SK-N-SH (cell line): ENCODE measurements around the gene CHD2. TPM values are rescaled to one million over a fixed set of nuclear protein-coding genes. Genes with fewer than 3 reads are reported as not detected.

Experiments used
- CTCF ChIA-PET: fragments of 300-600, 350-600 bp; formaldehyde crosslinking; extraction: SDS; loops from one replicate; lab custom pipeline; 2021; lab: Yijun Ruan, JAX
- POLR2A ChIA-PET: fragments of 350-600 bp; sonication (Branson Sonifier 250); formaldehyde crosslinking; extraction: SDS; loops from one replicate; lab custom pipeline; 2020; ENCODE audit warnings: antibody characterized with exemption, inconsistent platforms; lab: Yijun Ruan, JAX
- DNase-seq: peaks from one replicate; pipeline ENCODE4 v3.0.0; 2012
- H2AFZ ChIP-seq: fragments of 200-600 bp; sonication (generic); 2 replicates; pipeline ENCODE4 v1.8.1; 2016; ENCODE audit warnings: antibody characterized with exemption, mild to moderate bottlenecking, low read depth
- H3F3A ChIP-seq: fragments of 200-600 bp; sonication (generic); replicated peaks from 2 replicates; pipeline ENCODE3; 2016; ENCODE audit warnings: antibody characterized with exemption, mild to moderate bottlenecking; ENCODE audit not compliant: insufficient read depth
- H3K27ac ChIP-seq, 2 experiments: fragments of 200-500 bp in 1 of 2; fragments of 200-600 bp in 1 of 2; sonication (Bioruptor generic) in 1 of 2; sonication (generic), shearing (Covaris generic) in 1 of 2; 2 replicates each; pipeline versions ENCODE4 v1.5.1 to v1.6.1; 2014 to 2016; ENCODE audit warnings: low read depth in 2 of 2, inconsistent platforms in 1 of 2, low read length in 1 of 2, mild to moderate bottlenecking in 1 of 2, mixed read lengths in 1 of 2
- H3K27me3 ChIP-seq: fragments of 200-600 bp; sonication (generic), shearing (Covaris generic); 2 replicates; pipeline ENCODE4 v1.6.1; 2016; ENCODE audit warnings: mixed run types; ENCODE audit not compliant: insufficient read depth
- H3K36me3 ChIP-seq, 2 experiments: fragments of 200-500 bp in 1 of 2; fragments of 200-600 bp in 1 of 2; sonication (Bioruptor generic) in 1 of 2; sonication (generic) in 1 of 2; replicated peaks in 1 of 2; 2 replicates each; pipeline versions ENCODE3 to v1.5.1; 2014 to 2016; ENCODE audit warnings: low read length in 1 of 2, mild to moderate bottlenecking in 1 of 2; ENCODE audit not compliant: insufficient read depth in 2 of 2, control insufficient read depth in 1 of 2
- H3K4me1 ChIP-seq, 2 experiments: fragments of 200-500 bp in 1 of 2; fragments of 200-600 bp in 1 of 2; sonication (Bioruptor generic) in 1 of 2; sonication (generic), shearing (Covaris generic) in 1 of 2; 2 replicates each; pipeline versions ENCODE4 v1.5.1 to v1.6.1; 2014 to 2016; ENCODE audit warnings: low read depth in 1 of 2, low read length in 1 of 2, mixed run types in 1 of 2; ENCODE audit not compliant: insufficient read depth in 2 of 2, control insufficient read depth in 1 of 2
- H3K4me2 ChIP-seq: fragments of 200-600 bp; sonication (generic), shearing (Covaris generic); 2 replicates; pipeline ENCODE4 v1.6.1; 2017; ENCODE audit warnings: mixed run types
- H3K4me3 ChIP-seq, 2 experiments: fragments of 200-500 bp in 1 of 2; fragments of 200-600 bp in 1 of 2; sonication (Bioruptor generic) in 1 of 2; sonication (generic), shearing (Covaris generic) in 1 of 2; 2 replicates each; pipeline versions ENCODE4 v1.5.1 to v1.8.1; 2014 to 2016; ENCODE audit warnings: low read depth in 2 of 2, inconsistent platforms in 1 of 2, low read length in 1 of 2, mild to moderate bottlenecking in 1 of 2, mixed read lengths in 1 of 2, moderate library complexity in 1 of 2
- H3K79me2 ChIP-seq: fragments of 200-600 bp; sonication (generic); 2 replicates; pipeline ENCODE4 v1.8.1; 2017; ENCODE audit warnings: mild to moderate bottlenecking; ENCODE audit not compliant: insufficient read depth
- H3K9ac ChIP-seq: fragments of 200-600 bp; sonication (generic); 2 replicates; pipeline ENCODE4 v1.6.1; 2017; ENCODE audit warnings: mixed run types
- H3K9me2 ChIP-seq: fragments of 200-600 bp; sonication (generic); 2 replicates; pipeline ENCODE4 v1.6.1; 2017; ENCODE audit warnings: mixed run types
- H3K9me3 ChIP-seq: fragments of 200-600 bp; sonication (generic); 2 replicates; pipeline ENCODE4 v1.6.1; 2017; ENCODE audit warnings: mixed run types, mild to moderate bottlenecking, moderate library complexity
- H4K20me1 ChIP-seq: fragments of 200-600 bp; sonication (generic); 2 replicates; pipeline ENCODE4 v1.6.1; 2017; ENCODE audit warnings: mild to moderate bottlenecking, mixed run types; ENCODE audit not compliant: insufficient read depth
- CHD2 ChIP-seq: fragments of 150-350 bp; IDR thresholded peaks from 2 replicates; pipeline ENCODE4 v1.6.1; 2018; ENCODE audit warnings: low read length; ENCODE audit not compliant: partially characterized antibody
- ELF1 ChIP-seq: IDR thresholded peaks from 2 replicates; pipeline ENCODE4 v1.4.0; 2012
- EP300 ChIP-seq, 2 experiments: IDR thresholded peaks; 2 replicates each; pipeline versions ENCODE4 v1.4.0 to v1.6.1; 2012; ENCODE audit warnings: borderline replicate concordance in 1 of 2, low read depth in 1 of 2, low read length in 1 of 2
- EZH2phosphoT487 ChIP-seq: fragments of 200-600 bp; sonication (generic); IDR thresholded peaks from 2 replicates; pipeline ENCODE4 v1.6.1; 2017; ENCODE audit warnings: low read depth, mixed run types, mild to moderate bottlenecking, antibody characterized with exemption, moderate library complexity, borderline replicate concordance
- FOXJ3 ChIP-seq: sonication (generic); formaldehyde crosslinking; IDR thresholded peaks from 2 replicates; pipeline ENCODE4 v1.5.1; 2020; ENCODE audit warnings: mild to moderate bottlenecking, missing genetic modification reagents
- FOXM1 ChIP-seq: IDR thresholded peaks from 2 replicates; pipeline ENCODE4 v1.4.0; 2012; ENCODE audit warnings: low read depth, mild to moderate bottlenecking
- GABPA ChIP-seq: IDR thresholded peaks from 2 replicates; pipeline ENCODE4 v1.4.0; 2012; ENCODE audit warnings: low read depth, mild to moderate bottlenecking
- JUND ChIP-seq: IDR thresholded peaks from 2 replicates; pipeline ENCODE4 v1.4.0; 2012
- MEF2A ChIP-seq: IDR thresholded peaks from 2 replicates; pipeline ENCODE4 v1.4.0; 2012; ENCODE audit warnings: low read depth, borderline replicate concordance
- NFIC ChIP-seq: IDR thresholded peaks from 2 replicates; pipeline ENCODE4 v1.4.0; 2012; ENCODE audit warnings: borderline replicate concordance
- NRF1 ChIP-seq: IDR thresholded peaks from 2 replicates; pipeline ENCODE4 v1.6.1; 2012; ENCODE audit warnings: low read depth, mild to moderate bottlenecking, low read length
- RAD21 ChIP-seq: IDR thresholded peaks from 2 replicates; pipeline ENCODE4 v1.6.1; 2012; ENCODE audit warnings: mild to moderate bottlenecking, low read length
- RCOR1 ChIP-seq: fragments of 150-350 bp; IDR thresholded peaks from 2 replicates; pipeline ENCODE4 v1.6.1; 2017; ENCODE audit warnings: antibody characterized with exemption, low read length
- RXRA ChIP-seq: IDR thresholded peaks from 2 replicates; pipeline ENCODE4 v1.4.0; 2012; ENCODE audit warnings: low read depth, mild to moderate bottlenecking, borderline replicate concordance
- TAF1 ChIP-seq: IDR thresholded peaks from 2 replicates; pipeline ENCODE4 v1.6.1; 2012; ENCODE audit warnings: low read depth, mild to moderate bottlenecking, low read length, moderate library complexity, borderline replicate concordance
- TCF12 ChIP-seq: IDR thresholded peaks from 2 replicates; pipeline ENCODE4 v1.4.0; 2012
- YY1 ChIP-seq: IDR thresholded peaks from 2 replicates; pipeline ENCODE4 v1.4.0; 2012; ENCODE audit warnings: low read depth, mild to moderate bottlenecking
- WGBS: methylation state at CpG from one replicate; pipeline ENCODE4 v1.1.6; 2017; ENCODE audit warnings: low lambda C conversion rate; 5-methylcytosine and 5-hydroxymethylcytosine counted together
- polyA plus RNA-seq, 3 experiments: library from polyadenylated mRNA; depleted of rRNA; stranded (reverse); fragments of >200 nt; gene quantifications; 2 replicates each; pipeline ENCODE4 v1.2.3, GENCODE V29; 2012
- TF ChIP-seq, protein P1 (sequence below): IDR thresholded peaks from 2 replicates; pipeline ENCODE4; 2012
- TF ChIP-seq, protein P2 (sequence below): fragments of 200-600 bp; sonication (generic); IDR thresholded peaks from 2 replicates; pipeline ENCODE4 v1.6.1; 2017; ENCODE audit warnings: antibody characterized with exemption, mild to moderate bottlenecking, moderate library complexity

Gene CHD2
- polyA plus RNA-seq, 1 of the 3 experiments (the other 2 are of a cell fraction): 25.3 TPM

DNA sequence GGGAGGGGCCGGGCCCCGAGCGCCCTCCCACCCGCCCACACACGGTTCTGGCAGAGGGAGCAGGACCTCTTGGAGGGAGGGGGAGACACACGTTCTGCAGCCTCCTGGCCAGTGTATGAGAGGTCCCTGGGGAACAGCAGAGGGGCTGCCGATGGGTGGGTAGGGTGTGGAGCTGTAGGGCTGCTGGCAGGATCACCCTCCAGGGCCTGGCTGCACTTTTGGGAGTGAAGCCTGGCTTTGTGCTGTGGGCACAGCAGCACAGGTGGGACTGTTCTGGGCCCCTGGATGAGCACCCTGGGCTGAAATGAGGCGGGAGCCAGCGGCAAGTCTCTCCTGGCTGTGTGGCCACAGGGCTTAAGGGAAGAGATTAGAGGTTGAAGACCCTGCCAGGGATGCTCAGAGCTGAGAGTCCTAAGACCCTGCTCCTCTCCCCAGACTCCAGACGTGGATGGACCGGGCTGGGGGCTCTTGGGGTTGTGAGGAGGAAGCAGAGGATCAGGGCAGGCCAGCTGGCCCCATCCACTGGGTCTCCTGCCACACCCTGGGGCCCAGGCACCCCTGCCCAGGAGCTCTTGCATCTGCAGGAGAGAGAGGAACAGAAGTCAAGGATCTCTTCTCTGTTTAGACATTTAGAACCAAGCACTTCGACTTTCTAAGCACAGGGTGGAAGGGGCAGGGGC, 143.6 kb downstream of the CHD2 start:
- no peaks in the 10 kb centered on the region for H3F3A ChIP-seq
- H3K4me1 ChIP-seq: no peaks in the 10 kb centered on the region
- no peaks in the 10 kb centered on the region for H3K9me3 ChIP-seq
- POLR2A ChIA-PET: no interaction called here
- no peaks in the 10 kb centered on the region for H3K36me3 ChIP-seq
- H3K79me2 ChIP-seq: no peaks in the 10 kb centered on the region
- no peaks in the 10 kb centered on the region for H3K9me2 ChIP-seq
- no peaks in the 10 kb centered on the region for H4K20me1 ChIP-seq
- no peak overlapping the region for H2AFZ ChIP-seq
- WGBS: 30% methylated on average over 7 of the region's 12 CpGs
- H3K27me3 ChIP-seq: no peaks in the 10 kb centered on the region
- no peak overlapping the region for H3K27ac ChIP-seq
- CTCF ChIA-PET: interaction anchor here (1.0 to 1.5 kb wide), 2 partner anchors 45 to 1076 kb away, joined by 3 to 4 read pairs; no protein-coding TSS in a partner anchor
- TF ChIP-seq GABPA (no peak), FOXJ3 (CRISPR knock-in tag) (no peak), EZH2phosphoT487 (no peak), TCF12 (no peak), JUND (no peak), YY1 (no peak), EP300 (IDR thresholded peaks at IDR 0.05; ENCODE audit: borderline replicate concordance in 1 of 2, low read depth in 1 of 2, low read length in 1 of 2) (no peak), ELF1 (no peak)
- TF ChIP-seq, protein P1, sequence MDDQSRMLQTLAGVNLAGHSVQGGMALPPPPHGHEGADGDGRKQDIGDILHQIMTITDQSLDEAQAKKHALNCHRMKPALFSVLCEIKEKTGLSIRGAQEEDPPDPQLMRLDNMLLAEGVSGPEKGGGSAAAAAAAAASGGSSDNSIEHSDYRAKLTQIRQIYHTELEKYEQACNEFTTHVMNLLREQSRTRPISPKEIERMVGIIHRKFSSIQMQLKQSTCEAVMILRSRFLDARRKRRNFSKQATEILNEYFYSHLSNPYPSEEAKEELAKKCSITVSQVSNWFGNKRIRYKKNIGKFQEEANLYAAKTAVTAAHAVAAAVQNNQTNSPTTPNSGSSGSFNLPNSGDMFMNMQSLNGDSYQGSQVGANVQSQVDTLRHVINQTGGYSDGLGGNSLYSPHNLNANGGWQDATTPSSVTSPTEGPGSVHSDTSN: no peak
- TF ChIP-seq, all 33 proteins: peak for 0
- Histone ChIP-seq H3K4me2 (no peak overlapping the region), H3K4me3 (no peak overlapping the region), H3K9ac (no peak overlapping the region)
- no peak for DNase-seq

DNA sequence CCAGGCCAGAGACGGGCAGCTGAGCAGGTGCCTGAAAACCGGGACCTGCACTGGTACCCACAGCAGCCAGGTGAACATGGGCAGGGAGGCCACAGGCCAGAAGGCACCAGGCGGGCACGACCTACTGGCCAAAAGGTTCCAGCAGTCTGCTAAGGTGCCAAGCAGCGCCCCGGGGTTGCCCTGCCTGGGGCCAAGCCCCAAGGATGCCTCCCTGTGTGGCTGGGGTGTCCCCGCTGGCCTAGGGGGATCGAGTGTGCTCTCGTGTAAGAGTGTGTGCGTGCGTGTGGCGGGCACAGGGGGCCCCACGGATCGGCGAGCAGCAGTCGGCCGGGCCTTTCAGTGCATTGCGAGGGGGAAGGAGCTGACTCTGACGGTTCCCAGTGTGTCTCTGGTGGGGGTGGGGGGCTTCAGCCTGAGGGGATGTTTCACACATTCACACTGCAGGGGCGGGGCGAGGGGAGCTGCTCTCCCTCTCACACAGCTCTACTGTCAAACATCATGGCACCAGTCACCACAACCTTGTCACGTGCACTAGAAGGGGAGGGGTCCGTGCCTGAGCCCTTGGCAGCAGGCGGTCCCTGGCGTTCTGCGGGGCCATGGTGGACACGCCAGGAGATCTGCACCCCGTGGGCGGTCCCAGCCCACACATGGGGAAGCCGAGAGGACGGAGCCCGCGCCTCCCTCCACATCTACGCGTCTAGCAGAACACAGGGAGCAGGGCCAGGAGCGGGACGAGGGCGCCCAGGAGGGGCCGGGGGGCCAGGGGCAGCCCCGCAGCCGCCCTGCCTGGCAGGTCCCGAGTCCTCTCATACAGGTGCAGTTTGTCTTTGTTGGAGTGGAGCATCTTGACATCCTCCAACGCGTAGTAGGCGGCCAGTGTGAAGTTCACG, 144.4 kb downstream of the CHD2 start:
- Histone ChIP-seq H3K36me3 (no peaks in the 10 kb centered on the region), H3K9ac (no peak overlapping the region), H3K27me3 (no peaks in the 10 kb centered on the region), H3K4me2 (no peak overlapping the region), H3K27ac (no peak overlapping the region), H3K4me1 (no peaks in the 10 kb centered on the region), H3K9me3 (no peaks in the 10 kb centered on the region), H3K9me2 (no peaks in the 10 kb centered on the region), H3F3A (no peaks in the 10 kb centered on the region), H3K79me2 (no peaks in the 10 kb centered on the region), H2AFZ (no peak overlapping the region), H3K4me3 (no peak overlapping the region), H4K20me1 (no peaks in the 10 kb centered on the region)
- DNase-seq: no peak
- WGBS: 83% methylated on average over 16 of the region's 46 CpGs
- ChIA-PET POLR2A (no interaction called here), CTCF (interaction anchor here (1.0 to 1.7 kb wide), 3 partner anchors 9 to 46 kb away, joined by 3 to 6 read pairs (median 4); no protein-coding TSS in a partner anchor)
- TF ChIP-seq FOXJ3 (CRISPR knock-in tag): no peak
- TF ChIP-seq RCOR1: no peak
- no peak for TF ChIP-seq EP300 (IDR thresholded peaks at IDR 0.05; ENCODE audit: borderline replicate concordance in 1 of 2, low read depth in 1 of 2, low read length in 1 of 2)
- no peak for TF ChIP-seq EZH2phosphoT487
- no peak for TF ChIP-seq MEF2A
- TF ChIP-seq, protein P1: no peak
- no peak for TF ChIP-seq RXRA
- TF ChIP-seq NFIC: no peak
- TF ChIP-seq CHD2: no peak
- TF ChIP-seq ELF1: no peak
- TF ChIP-seq GABPA: no peak
- no peak for TF ChIP-seq TAF1
- TF ChIP-seq, protein P2, sequence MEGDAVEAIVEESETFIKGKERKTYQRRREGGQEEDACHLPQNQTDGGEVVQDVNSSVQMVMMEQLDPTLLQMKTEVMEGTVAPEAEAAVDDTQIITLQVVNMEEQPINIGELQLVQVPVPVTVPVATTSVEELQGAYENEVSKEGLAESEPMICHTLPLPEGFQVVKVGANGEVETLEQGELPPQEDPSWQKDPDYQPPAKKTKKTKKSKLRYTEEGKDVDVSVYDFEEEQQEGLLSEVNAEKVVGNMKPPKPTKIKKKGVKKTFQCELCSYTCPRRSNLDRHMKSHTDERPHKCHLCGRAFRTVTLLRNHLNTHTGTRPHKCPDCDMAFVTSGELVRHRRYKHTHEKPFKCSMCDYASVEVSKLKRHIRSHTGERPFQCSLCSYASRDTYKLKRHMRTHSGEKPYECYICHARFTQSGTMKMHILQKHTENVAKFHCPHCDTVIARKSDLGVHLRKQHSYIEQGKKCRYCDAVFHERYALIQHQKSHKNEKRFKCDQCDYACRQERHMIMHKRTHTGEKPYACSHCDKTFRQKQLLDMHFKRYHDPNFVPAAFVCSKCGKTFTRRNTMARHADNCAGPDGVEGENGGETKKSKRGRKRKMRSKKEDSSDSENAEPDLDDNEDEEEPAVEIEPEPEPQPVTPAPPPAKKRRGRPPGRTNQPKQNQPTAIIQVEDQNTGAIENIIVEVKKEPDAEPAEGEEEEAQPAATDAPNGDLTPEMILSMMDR: no peak
- no peak for TF ChIP-seq RAD21
- no peak for TF ChIP-seq NRF1
- TF ChIP-seq FOXM1: no peak
- TF ChIP-seq, all 33 proteins: peak for 0
